ENCODE measurements around the gene CIITA.

CIITA gene

DNA sequence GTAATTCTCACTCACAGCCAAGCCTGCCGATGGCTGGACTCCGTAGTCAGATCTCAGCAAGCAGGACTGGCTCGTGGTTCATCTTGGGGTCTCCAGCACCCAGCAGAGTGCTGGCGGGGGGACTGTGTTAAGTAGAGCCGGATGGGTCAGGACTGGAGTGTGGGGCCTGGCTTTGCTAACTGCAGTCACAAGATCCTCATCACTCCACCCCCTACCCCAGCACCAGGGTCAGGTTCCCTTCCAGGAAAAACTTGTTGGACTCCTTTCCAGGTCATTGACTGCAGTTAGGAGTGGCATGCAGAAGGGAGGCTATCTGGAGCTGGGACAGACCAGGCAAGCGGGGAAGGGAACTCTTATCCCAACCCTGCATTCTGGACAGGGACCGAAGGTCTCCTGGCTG, 6.0 kb downstream of the CIITA start:
- DNase-seq (ENCODE audit: low spot score) = no peak
- TF ChIP-seq, protein P1, sequence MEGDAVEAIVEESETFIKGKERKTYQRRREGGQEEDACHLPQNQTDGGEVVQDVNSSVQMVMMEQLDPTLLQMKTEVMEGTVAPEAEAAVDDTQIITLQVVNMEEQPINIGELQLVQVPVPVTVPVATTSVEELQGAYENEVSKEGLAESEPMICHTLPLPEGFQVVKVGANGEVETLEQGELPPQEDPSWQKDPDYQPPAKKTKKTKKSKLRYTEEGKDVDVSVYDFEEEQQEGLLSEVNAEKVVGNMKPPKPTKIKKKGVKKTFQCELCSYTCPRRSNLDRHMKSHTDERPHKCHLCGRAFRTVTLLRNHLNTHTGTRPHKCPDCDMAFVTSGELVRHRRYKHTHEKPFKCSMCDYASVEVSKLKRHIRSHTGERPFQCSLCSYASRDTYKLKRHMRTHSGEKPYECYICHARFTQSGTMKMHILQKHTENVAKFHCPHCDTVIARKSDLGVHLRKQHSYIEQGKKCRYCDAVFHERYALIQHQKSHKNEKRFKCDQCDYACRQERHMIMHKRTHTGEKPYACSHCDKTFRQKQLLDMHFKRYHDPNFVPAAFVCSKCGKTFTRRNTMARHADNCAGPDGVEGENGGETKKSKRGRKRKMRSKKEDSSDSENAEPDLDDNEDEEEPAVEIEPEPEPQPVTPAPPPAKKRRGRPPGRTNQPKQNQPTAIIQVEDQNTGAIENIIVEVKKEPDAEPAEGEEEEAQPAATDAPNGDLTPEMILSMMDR (IDR thresholded peaks at IDR 0.05; ENCODE audit: extremely low read depth, missing control alignments) = no peak

DNA sequence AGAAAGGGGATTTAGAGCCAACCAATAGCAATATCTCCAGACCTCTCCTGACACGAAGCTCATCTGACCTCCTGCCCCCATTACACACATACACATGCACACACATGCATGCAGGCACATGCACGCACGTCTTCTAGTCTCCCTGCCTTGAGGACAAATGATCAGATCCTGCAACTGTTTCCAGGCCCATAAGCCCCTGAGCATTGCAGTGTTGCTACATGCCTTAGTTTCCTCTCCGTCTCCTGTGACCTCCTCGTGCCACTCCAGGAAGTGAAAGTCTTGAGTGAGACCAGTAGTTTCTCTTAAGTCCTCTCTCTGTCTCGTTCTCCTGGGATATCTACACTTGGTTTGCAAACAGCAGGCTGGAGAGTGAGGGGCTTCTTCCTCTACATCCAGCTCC, 8.2 kb downstream of the CIITA start:
- DNase-seq (ENCODE audit: low spot score) = no peak
- TF ChIP-seq, protein P1 (IDR thresholded peaks at IDR 0.05; ENCODE audit: extremely low read depth, missing control alignments) = no peak

DNA sequence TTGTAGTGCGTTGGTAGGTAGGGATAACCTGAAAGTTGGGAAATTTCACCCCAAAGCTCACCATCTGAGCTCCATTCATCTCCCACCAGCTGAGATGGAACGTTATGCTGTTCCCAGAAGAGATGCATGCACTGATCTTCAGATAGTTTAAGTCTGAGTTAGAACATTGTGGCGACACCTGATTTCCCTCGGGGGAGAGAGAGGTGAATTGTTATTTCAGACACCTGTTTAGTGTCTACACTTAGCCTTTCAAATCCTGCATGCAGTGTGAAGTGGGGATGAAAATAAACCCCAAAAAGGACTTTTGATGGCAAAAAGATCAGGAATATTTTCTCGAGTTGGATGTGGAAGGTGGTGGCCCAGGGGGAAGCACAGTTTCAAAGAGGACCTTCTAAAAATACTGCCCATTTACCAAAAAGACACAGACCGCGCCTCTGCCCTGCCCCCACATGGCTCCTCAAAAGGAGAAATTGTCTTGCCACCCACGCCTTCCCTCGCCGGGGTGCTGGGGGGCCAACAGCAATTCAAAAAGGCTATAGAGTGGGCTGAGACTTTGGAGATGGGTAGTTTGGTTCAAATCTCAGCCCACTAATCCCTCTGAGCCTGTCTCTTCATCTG, 11.4 kb downstream of the CIITA start:
- TF ChIP-seq, protein P1 (IDR thresholded peaks at IDR 0.05; ENCODE audit: extremely low read depth, missing control alignments) = no peak
- DNase-seq (ENCODE audit: low spot score) = no peak

DNA sequence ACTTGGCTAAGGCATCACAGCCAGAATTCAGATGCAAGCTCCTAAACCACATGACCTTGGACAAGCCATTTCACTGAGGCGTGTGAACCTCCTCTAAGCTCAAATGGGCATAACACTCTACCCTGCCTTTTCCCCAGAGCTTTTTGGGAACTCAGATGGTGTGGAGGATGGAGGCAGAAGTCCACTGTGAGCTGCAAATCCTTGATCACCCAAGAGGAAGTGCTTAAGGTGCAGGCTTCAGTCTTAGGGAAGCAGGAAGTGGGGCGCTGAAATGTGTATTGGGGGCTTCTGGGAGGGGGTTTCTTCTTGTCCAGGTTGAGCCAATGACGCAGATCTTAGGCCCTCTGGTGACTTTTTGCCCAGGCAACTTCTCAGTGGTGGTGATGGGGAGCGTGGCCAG, 12.9 kb downstream of the CIITA start:
- TF ChIP-seq, protein P1 (IDR thresholded peaks at IDR 0.05; ENCODE audit: extremely low read depth, missing control alignments) = no peak
- no peak for DNase-seq (ENCODE audit: low spot score)

DNA sequence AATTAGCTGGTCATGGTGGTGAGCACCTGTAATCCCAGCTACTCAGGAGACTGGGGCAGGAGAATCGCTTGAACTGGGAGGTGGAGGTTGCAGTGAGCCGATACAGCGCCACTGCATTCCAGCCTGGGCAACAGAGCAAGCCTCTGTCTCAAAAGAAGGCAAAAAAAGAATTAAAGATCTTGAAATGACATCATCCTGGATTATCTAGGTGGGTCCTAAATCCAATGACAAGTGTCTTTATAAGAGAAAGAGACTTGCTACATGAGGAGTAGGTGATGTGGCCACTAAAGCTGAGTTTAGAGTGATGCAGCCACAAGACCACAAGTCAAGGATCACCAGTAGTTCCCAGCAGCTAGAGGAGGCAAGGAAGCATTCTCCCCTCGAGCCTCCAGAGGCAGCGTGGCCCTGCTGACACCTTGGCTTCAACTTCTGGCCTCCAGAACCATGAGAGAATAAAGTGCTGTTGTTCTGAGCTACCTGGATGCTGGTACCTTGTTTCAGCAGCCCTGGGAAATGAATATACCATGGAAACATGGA, 15.8 kb downstream of the CIITA start:
- no peak for DNase-seq (ENCODE audit: low spot score)
- TF ChIP-seq, protein P1 (IDR thresholded peaks at IDR 0.05; ENCODE audit: extremely low read depth, missing control alignments) = no peak

DNA sequence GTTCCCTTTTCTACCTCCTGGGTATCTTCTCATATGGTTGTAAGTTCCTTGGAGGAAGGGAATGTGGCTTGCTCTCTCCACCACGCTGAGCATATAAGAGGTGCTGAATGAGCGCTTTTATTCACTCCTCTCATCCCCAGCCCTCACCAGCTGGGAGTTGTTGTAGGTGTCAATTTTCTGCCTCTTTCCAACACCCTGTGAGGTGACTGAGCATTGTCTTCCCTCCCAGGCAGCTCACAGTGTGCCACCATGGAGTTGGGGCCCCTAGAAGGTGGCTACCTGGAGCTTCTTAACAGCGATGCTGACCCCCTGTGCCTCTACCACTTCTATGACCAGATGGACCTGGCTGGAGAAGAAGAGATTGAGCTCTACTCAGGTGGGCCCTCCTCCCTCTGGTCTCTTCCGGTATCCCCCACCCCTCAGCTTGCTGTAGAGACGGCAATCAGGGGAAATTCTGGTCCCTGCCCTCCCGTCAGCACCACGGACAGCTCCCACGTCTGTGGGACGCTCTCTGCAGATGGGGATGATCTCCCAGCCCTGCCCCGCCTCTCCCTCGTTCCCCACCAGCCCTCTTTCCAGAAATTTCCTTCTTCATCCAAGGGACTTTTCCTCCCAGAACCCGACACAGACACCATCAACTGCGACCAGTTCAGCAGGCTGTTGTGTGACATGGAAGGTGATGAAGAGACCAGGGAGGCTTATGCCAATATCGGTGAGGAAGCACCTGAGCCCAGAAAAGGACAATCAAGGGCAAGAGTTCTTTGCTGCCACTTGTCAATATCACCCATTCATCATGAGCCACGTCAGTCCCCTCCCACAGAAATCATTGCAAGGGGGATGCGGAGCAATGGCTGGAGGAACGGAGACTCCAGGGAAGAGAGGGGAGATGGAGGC, 18.3 kb downstream of the CIITA start:
- TF ChIP-seq, protein P1 (IDR thresholded peaks at IDR 0.05; ENCODE audit: extremely low read depth, missing control alignments) = no peak
- peak; percentile 51 for DNase-seq (ENCODE audit: low spot score)

DNA sequence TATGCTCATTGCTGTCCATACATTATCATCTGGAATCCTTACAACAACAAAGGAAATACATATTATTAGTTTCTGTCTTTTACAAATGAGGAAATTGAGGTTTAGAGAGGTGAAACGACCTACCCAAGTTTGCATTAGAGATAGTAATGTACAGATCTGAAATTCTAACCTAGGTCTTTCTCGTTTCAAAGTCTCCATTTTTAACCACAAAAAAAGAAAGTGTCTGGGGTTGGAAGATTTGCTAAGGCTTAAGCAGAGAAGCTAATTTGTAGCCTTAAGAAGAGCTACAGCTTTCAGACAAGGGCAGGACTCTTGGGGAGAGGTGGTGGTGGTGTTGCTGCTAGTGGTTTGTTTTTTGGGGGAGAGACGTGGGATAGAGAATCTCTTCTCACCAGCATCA, 19.2 kb downstream of the CIITA start:
- DNase-seq (ENCODE audit: low spot score) = no peak
- TF ChIP-seq, protein P1 (IDR thresholded peaks at IDR 0.05; ENCODE audit: extremely low read depth, missing control alignments) = no peak
